Activated naive CD8-positive, alpha-beta T cell (primary cell): ENCODE measurements around the gene SPECC1L.
A peak's percentile ranks its signal among the peaks of the same experiment; 100 is the strongest.
"Not testable (repeated sequence)": the region's sequence is repeated elsewhere in the genome, so short reads cannot be mapped to it uniquely, and the experiment has no call there.

ENCODE experiments used
- H3K27ac Mint-ChIP-seq: one replicate; pipeline ENCODE4 v1.8.0; 2021; ENCODE audit warnings: mixed read lengths
- H3K27me3 Mint-ChIP-seq: one replicate; pipeline ENCODE4 v1.8.0; 2021; ENCODE audit warnings: mixed read lengths
- H3K36me3 Mint-ChIP-seq: one replicate; pipeline ENCODE4 v1.8.0; 2021; ENCODE audit warnings: mixed read lengths
- H3K4me1 Mint-ChIP-seq: one replicate; pipeline ENCODE4 v1.8.0; 2021; ENCODE audit warnings: low read depth, mixed read lengths
- H3K4me3 Mint-ChIP-seq: one replicate; pipeline ENCODE4 v1.8.0; 2021; ENCODE audit warnings: mild to moderate bottlenecking, mixed read lengths
- H3K9me3 Mint-ChIP-seq: one replicate; pipeline ENCODE4 v1.8.0; 2021; ENCODE audit warnings: low read depth, mixed read lengths

SPECC1L gene

GRCh38 chr22:24240381-24240780, 30.2 kb upstream of the SPECC1L start:
- Mint-ChIP-seq H3K9me3 (no peaks in the 10 kb centered on the region), H3K36me3 (no peaks in the 10 kb centered on the region), H3K27me3 (no peaks in the 10 kb centered on the region), H3K27ac (no peak overlapping the region), H3K4me3 (no peak overlapping the region), H3K4me1 (peaks cover 36% of the 10 kb centered on the region)

- H3K4me3 Mint-ChIP-seq, H3K36me3 Mint-ChIP-seq, H3K27me3 Mint-ChIP-seq, H3K9me3 Mint-ChIP-seq: not testable (repeated sequence)
- Mint-ChIP-seq H3K27ac (peak overlapping the region; percentile 12), H3K4me1 (peaks cover 36% of the 10 kb centered on the region)
Observed at GRCh38 chr22:24240985-24241692, 29.5 kb upstream of the SPECC1L start.

GRCh38 chr22:24243417-24243816, 27.2 kb upstream of the SPECC1L start:
- peaks cover 36% of the 10 kb centered on the region for H3K4me1 Mint-ChIP-seq
- not testable (repeated sequence) for H3K9me3 Mint-ChIP-seq, H3K27me3 Mint-ChIP-seq, H3K36me3 Mint-ChIP-seq, H3K27ac Mint-ChIP-seq
- H3K4me3 Mint-ChIP-seq = peak overlapping the region; percentile 23

GRCh38 chr22:24244144-24244787, 26.4 kb upstream of the SPECC1L start:
- Mint-ChIP-seq H3K9me3 (no peaks in the 10 kb centered on the region), H3K27me3 (no peaks in the 10 kb centered on the region), H3K4me1 (peaks cover 36% of the 10 kb centered on the region), H3K27ac (peak overlapping the region; percentile 76), H3K36me3 (no peaks in the 10 kb centered on the region), H3K4me3 (peak overlapping the region; percentile 22)

GRCh38 chr22:24245030-24245431, 25.6 kb upstream of the SPECC1L start, which contains the start of gene GGT5:
GGT5 (minus strand) TSS chr22:24245082; CDS start chr22:24244725, 357 bp downstream.
- Mint-ChIP-seq H3K4me1 (peaks cover 36% of the 10 kb centered on the region), H3K27ac (peak within 1 kb of the TSS; percentile 76), H3K4me3 (peak within 1 kb of the TSS; percentile 22)
- H3K27me3 Mint-ChIP-seq, H3K36me3 Mint-ChIP-seq, H3K9me3 Mint-ChIP-seq: not testable (repeated sequence)

- H3K27me3 Mint-ChIP-seq, H3K36me3 Mint-ChIP-seq, H3K9me3 Mint-ChIP-seq, H3K4me3 Mint-ChIP-seq, H3K27ac Mint-ChIP-seq: not testable (repeated sequence)
- peaks cover 33% of the 10 kb centered on the region for H3K4me1 Mint-ChIP-seq
Observed at GRCh38 chr22:24245584-24246561, 24.8 kb upstream of the SPECC1L start.

- H3K27ac Mint-ChIP-seq = no peak overlapping the region
- peaks cover 25% of the 10 kb centered on the region for H3K4me1 Mint-ChIP-seq
- no peaks in the 10 kb centered on the region for H3K36me3 Mint-ChIP-seq
- no peaks in the 10 kb centered on the region for H3K9me3 Mint-ChIP-seq
- no peaks in the 10 kb centered on the region for H3K27me3 Mint-ChIP-seq
- H3K4me3 Mint-ChIP-seq = no peak overlapping the region
Observed at GRCh38 chr22:24247011-24247507, 23.6 kb upstream of the SPECC1L start.

- H3K9me3 Mint-ChIP-seq = no peaks in the 10 kb centered on the region
- H3K4me1 Mint-ChIP-seq = peaks cover 18% of the 10 kb centered on the region
- H3K36me3 Mint-ChIP-seq = no peaks in the 10 kb centered on the region
- H3K4me3 Mint-ChIP-seq = no peak overlapping the region
- H3K27ac Mint-ChIP-seq = no peak overlapping the region
- H3K27me3 Mint-ChIP-seq = no peaks in the 10 kb centered on the region
Observed at GRCh38 chr22:24247564-24248344, 22.9 kb upstream of the SPECC1L start.

- H3K4me1 Mint-ChIP-seq, H3K36me3 Mint-ChIP-seq, H3K9me3 Mint-ChIP-seq, H3K27me3 Mint-ChIP-seq, H3K4me3 Mint-ChIP-seq, H3K27ac Mint-ChIP-seq: not testable (repeated sequence)
Observed at GRCh38 chr22:24248611-24249010, 22.0 kb upstream of the SPECC1L start.

- H3K4me3 Mint-ChIP-seq, H3K27ac Mint-ChIP-seq, H3K36me3 Mint-ChIP-seq, H3K9me3 Mint-ChIP-seq, H3K4me1 Mint-ChIP-seq, H3K27me3 Mint-ChIP-seq: not testable (repeated sequence)
Observed at GRCh38 chr22:24249413-24249812, 21.2 kb upstream of the SPECC1L start.

- H3K27me3 Mint-ChIP-seq, H3K36me3 Mint-ChIP-seq, H3K9me3 Mint-ChIP-seq, H3K27ac Mint-ChIP-seq, H3K4me1 Mint-ChIP-seq, H3K4me3 Mint-ChIP-seq: not testable (repeated sequence)
Observed at GRCh38 chr22:24251286-24251685, 19.3 kb upstream of the SPECC1L start.

- not testable (repeated sequence) for H3K4me3 Mint-ChIP-seq, H3K27ac Mint-ChIP-seq, H3K36me3 Mint-ChIP-seq, H3K4me1 Mint-ChIP-seq, H3K27me3 Mint-ChIP-seq, H3K9me3 Mint-ChIP-seq
Observed at GRCh38 chr22:24253126-24253525, 17.5 kb upstream of the SPECC1L start.

GRCh38 chr22:24256136-24256535, 14.5 kb upstream of the SPECC1L start:
- not testable (repeated sequence) for H3K4me3 Mint-ChIP-seq, H3K9me3 Mint-ChIP-seq, H3K36me3 Mint-ChIP-seq, H3K27me3 Mint-ChIP-seq, H3K27ac Mint-ChIP-seq, H3K4me1 Mint-ChIP-seq

GRCh38 chr22:24256736-24257135, 13.9 kb upstream of the SPECC1L start:
- H3K4me3 Mint-ChIP-seq, H3K27ac Mint-ChIP-seq, H3K36me3 Mint-ChIP-seq, H3K27me3 Mint-ChIP-seq, H3K4me1 Mint-ChIP-seq, H3K9me3 Mint-ChIP-seq: not testable (repeated sequence)
